ENCODE measurements around the gene HYCC1. TPM values are rescaled to one million over a fixed set of nuclear protein-coding genes. Genes with fewer than 3 reads are reported as not detected.
"Not testable (repeated sequence)": the region's sequence is repeated elsewhere in the genome, so short reads cannot be mapped to it uniquely, and the experiment has no call there.

The HYCC1 gene
- total and polyA plus RNA-seq, 2 experiments from 2014 or later: 55.6 to 62.9 TPM

DNA sequence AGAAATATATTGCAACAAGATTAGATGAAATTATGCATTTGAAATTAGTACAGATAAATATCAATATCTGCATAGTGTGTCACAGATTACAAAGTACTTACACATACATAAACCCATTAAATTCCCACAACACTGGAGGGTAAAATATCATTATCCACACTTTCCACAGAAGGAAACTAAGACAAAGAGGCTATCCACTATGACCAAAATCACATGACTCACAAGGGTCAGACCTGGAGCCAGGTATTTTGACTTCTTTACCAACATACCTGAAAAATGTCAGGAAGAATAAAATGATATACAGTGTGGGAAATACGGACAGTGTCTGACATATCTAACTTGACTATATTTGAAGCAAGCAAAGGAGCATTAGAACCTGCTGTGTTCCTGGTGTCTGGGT, 34.1 kb downstream of the HYCC1 start:
- no peaks in the 10 kb centered on the region for H3K27me3 ChIP-seq (replicated peaks; ENCODE audit: insufficient read depth)
- peak; percentile 47 for DNase-seq
- peak overlapping the region; percentile 88 for H3K27ac ChIP-seq
- peak overlapping the region; percentile 16 for H3K4me3 ChIP-seq
- H3K9ac ChIP-seq: peak overlapping the region; percentile 64
- H3K36me3 ChIP-seq (ENCODE audit: low read depth): peaks cover 20% of the 10 kb centered on the region; the same call in 1 of the 2 replicates
- TF ChIP-seq EZH2 (IDR thresholded peaks at IDR 0.05; ENCODE audit: insufficient read depth, poor library complexity, severe bottlenecking) (no peak), EZH2phosphoT487 (IDR thresholded peaks at IDR 0.05; ENCODE audit: insufficient read depth, low read depth) (no peak)
- H3F3A ChIP-seq (ENCODE audit: insufficient read depth): peaks cover 33% of the 10 kb centered on the region
- H3K9me3 ChIP-seq (ENCODE audit: low read depth): no peaks in the 10 kb centered on the region
- peak overlapping the region; percentile 56 for H3K4me2 ChIP-seq (ENCODE audit: unreplicated experiment)
- peaks cover 40% of the 10 kb centered on the region for H3K4me1 ChIP-seq (ENCODE audit: insufficient read depth)
- 72 to 82% methylated on average over 1 of the region's 1 CpG for WGBS, 2 experiments (ENCODE audit: low coverage in 1 of 2, low lambda C conversion rate in 2 of 2, missing lambda C conversion rate in 2 of 2)
- H4K20me1 ChIP-seq (ENCODE audit: insufficient read depth): no peaks in the 10 kb centered on the region; the same call in 1 of the 2 replicates
- no peaks in the 10 kb centered on the region for H3K9me2 ChIP-seq (ENCODE audit: insufficient read depth)
- H2AFZ ChIP-seq: no peak overlapping the region
- in situ Hi-C loops (cut with MboI): no loop called here
- H3K79me2 ChIP-seq (ENCODE audit: insufficient read depth): peaks cover 64% of the 10 kb centered on the region

- no peak for DNase-seq
- 97 to 100% methylated on average over 2 of the region's 2 CpGs for WGBS, 2 experiments (ENCODE audit: low coverage in 1 of 2, low lambda C conversion rate in 2 of 2, missing lambda C conversion rate in 2 of 2)
Observed at GRCh38 chr7:22979251-22979650, 34.7 kb downstream of the HYCC1 start.

GRCh38 chr7:22974636-22975035, 39.3 kb downstream of the HYCC1 start:
- Histone ChIP-seq H3K36me3 (ENCODE audit: low read depth) (peaks cover 45% of the 10 kb centered on the region), H3K4me1 (ENCODE audit: insufficient read depth) (peaks cover 11% of the 10 kb centered on the region), H3K79me2 (ENCODE audit: insufficient read depth) (peaks cover 29% of the 10 kb centered on the region), H3F3A (ENCODE audit: insufficient read depth) (peaks cover 11% of the 10 kb centered on the region)
- H3K27ac ChIP-seq; H3K9me2 ChIP-seq (ENCODE audit: insufficient read depth); in situ Hi-C loops (cut with MboI); H3K27me3 ChIP-seq (replicated peaks; ENCODE audit: insufficient read depth); H3K9me3 ChIP-seq (ENCODE audit: low read depth); H4K20me1 ChIP-seq (ENCODE audit: insufficient read depth); H2AFZ ChIP-seq; H3K9ac ChIP-seq; H3K4me2 ChIP-seq (ENCODE audit: unreplicated experiment); H3K4me3 ChIP-seq; DNase-seq: not testable (repeated sequence)
- 94 to 98% methylated on average over 3 of the region's 3 CpGs for WGBS, 2 experiments (ENCODE audit: low coverage in 1 of 2, low lambda C conversion rate in 2 of 2, missing lambda C conversion rate in 2 of 2)

More at GRCh38 chr7:22979251-22979650, 34.7 kb downstream of the HYCC1 start:
- no peaks in the 10 kb centered on the region for H3K9me2 ChIP-seq (ENCODE audit: insufficient read depth)
- no peaks in the 10 kb centered on the region for H3K9me3 ChIP-seq (ENCODE audit: low read depth)
- no peaks in the 10 kb centered on the region for H3K27me3 ChIP-seq (replicated peaks; ENCODE audit: insufficient read depth)
- TF ChIP-seq EZH2phosphoT487 (IDR thresholded peaks at IDR 0.05; ENCODE audit: insufficient read depth, low read depth) (no peak), EZH2 (IDR thresholded peaks at IDR 0.05; ENCODE audit: insufficient read depth, poor library complexity, severe bottlenecking) (no peak)
- H3K4me1 ChIP-seq (ENCODE audit: insufficient read depth): peaks cover 40% of the 10 kb centered on the region
- in situ Hi-C loops (cut with MboI): no loop called here
- peaks cover 26% of the 10 kb centered on the region; the same call in 1 of the 2 replicates for H3K36me3 ChIP-seq (ENCODE audit: low read depth)
- H3K4me2 ChIP-seq (ENCODE audit: unreplicated experiment): peak overlapping the region; percentile 56
- peaks cover 33% of the 10 kb centered on the region for H3F3A ChIP-seq (ENCODE audit: insufficient read depth)
- H4K20me1 ChIP-seq (ENCODE audit: insufficient read depth): no peaks in the 10 kb centered on the region; the same call in 1 of the 2 replicates
- peak overlapping the region; percentile 88 for H3K27ac ChIP-seq
- no peak overlapping the region for H3K9ac ChIP-seq
- H2AFZ ChIP-seq: no peak overlapping the region
- no peak overlapping the region for H3K4me3 ChIP-seq
- H3K79me2 ChIP-seq (ENCODE audit: insufficient read depth): peaks cover 58% of the 10 kb centered on the region

- no peak overlapping the region for H2AFZ ChIP-seq
- 0 out of 2 replicates have a peak, but pooled peaks cover 5% of the 10 kb centered on the region for H3K79me2 ChIP-seq (ENCODE audit: insufficient read depth)
- no peaks in the 10 kb centered on the region for H3K9me3 ChIP-seq (ENCODE audit: low read depth)
- H3K4me3 ChIP-seq: no peak overlapping the region
- H3K4me1 ChIP-seq (ENCODE audit: insufficient read depth): no peaks in the 10 kb centered on the region; the same call in 1 of the 2 replicates
- no peak overlapping the region for H3K4me2 ChIP-seq (ENCODE audit: unreplicated experiment)
- H3K9me2 ChIP-seq (ENCODE audit: insufficient read depth): no peaks in the 10 kb centered on the region
- no peak overlapping the region for H3K27ac ChIP-seq
- H3K9ac ChIP-seq: no peak overlapping the region
- H3K27me3 ChIP-seq (replicated peaks; ENCODE audit: insufficient read depth): no peaks in the 10 kb centered on the region
- in situ Hi-C loops (cut with MboI): no loop called here
- TF ChIP-seq EZH2phosphoT487 (IDR thresholded peaks at IDR 0.05; ENCODE audit: insufficient read depth, low read depth) (no peak), EZH2 (IDR thresholded peaks at IDR 0.05; ENCODE audit: insufficient read depth, poor library complexity, severe bottlenecking) (no peak)
- peaks cover 45% of the 10 kb centered on the region for H3K36me3 ChIP-seq (ENCODE audit: low read depth)
- 88 to 94% methylated on average over 2 of the region's 2 CpGs for WGBS, 2 experiments (ENCODE audit: low coverage in 1 of 2, low lambda C conversion rate in 2 of 2, missing lambda C conversion rate in 2 of 2)
- no peaks in the 10 kb centered on the region for H4K20me1 ChIP-seq (ENCODE audit: insufficient read depth)
- DNase-seq: no peak
- H3F3A ChIP-seq (ENCODE audit: insufficient read depth): no peaks in the 10 kb centered on the region
Observed at GRCh38 chr7:22972207-22972606, 41.7 kb downstream of the HYCC1 start.

- peaks cover 17% of the 10 kb centered on the region for H3K36me3 ChIP-seq (ENCODE audit: low read depth)
- no peaks in the 10 kb centered on the region for H4K20me1 ChIP-seq (ENCODE audit: insufficient read depth)
- H2AFZ ChIP-seq: no peak overlapping the region
- in situ Hi-C loops (cut with MboI): no loop called here
- H3K4me2 ChIP-seq (ENCODE audit: unreplicated experiment): no peak overlapping the region
- H3K9me3 ChIP-seq (ENCODE audit: low read depth): no peaks in the 10 kb centered on the region
- no peak overlapping the region for H3K27ac ChIP-seq
- no peak overlapping the region for H3K9ac ChIP-seq
- H3K4me3 ChIP-seq: no peak overlapping the region
- no peaks in the 10 kb centered on the region for H3F3A ChIP-seq (ENCODE audit: insufficient read depth)
- no peaks in the 10 kb centered on the region for H3K9me2 ChIP-seq (ENCODE audit: insufficient read depth)
- H3K4me1 ChIP-seq (ENCODE audit: insufficient read depth): no peaks in the 10 kb centered on the region
- H3K79me2 ChIP-seq (ENCODE audit: insufficient read depth): no peaks in the 10 kb centered on the region
- no peak for DNase-seq
- 73 to 78% methylated on average over 3 of the region's 3 CpGs for WGBS, 2 experiments (ENCODE audit: low coverage in 1 of 2, low lambda C conversion rate in 2 of 2, missing lambda C conversion rate in 2 of 2)
- H3K27me3 ChIP-seq (replicated peaks; ENCODE audit: insufficient read depth): no peaks in the 10 kb centered on the region
- TF ChIP-seq EZH2phosphoT487 (IDR thresholded peaks at IDR 0.05; ENCODE audit: insufficient read depth, low read depth): no peak
- no peak for TF ChIP-seq EZH2 (IDR thresholded peaks at IDR 0.05; ENCODE audit: insufficient read depth, poor library complexity, severe bottlenecking)
Observed at GRCh38 chr7:22969010-22969431, 44.9 kb downstream of the HYCC1 start.

Other genes starting within 250 kb of the HYCC1 start
- 84.1 and 132 TPM in 2 replicates for gene TOMM7, start 191.3 kb downstream of the HYCC1 start, total RNA-seq (2014; rRNA removed; shearing (Covaris generic))
- gene TOMM7, start 191.3 kb downstream of the HYCC1 start, polyA plus RNA-seq (2016; fragmentation: Nextera tagmentation; extraction: Ambion mirVana): 376 and 408 TPM in 2 replicates
- 34.9 and 57.7 TPM in 2 replicates for gene KLHL7, start 91.7 kb upstream of the HYCC1 start, total RNA-seq (2014; rRNA removed; shearing (Covaris generic))
- 33.9 and 39.6 TPM in 2 replicates for gene KLHL7, start 91.7 kb upstream of the HYCC1 start, polyA plus RNA-seq (2016; fragmentation: Nextera tagmentation; extraction: Ambion mirVana)
- 34.2 and 61.3 TPM in 2 replicates for gene NUP42, start 167.9 kb upstream of the HYCC1 start, total RNA-seq (2014; rRNA removed; shearing (Covaris generic))
- gene NUP42, start 167.9 kb upstream of the HYCC1 start, polyA plus RNA-seq (2016; fragmentation: Nextera tagmentation; extraction: Ambion mirVana): 27.1 and 28.5 TPM in 2 replicates
- gene GPNMB, start 232.6 kb upstream of the HYCC1 start, total RNA-seq (2014; rRNA removed; shearing (Covaris generic)): 38.2 and 48.8 TPM in 2 replicates
- gene GPNMB, start 232.6 kb upstream of the HYCC1 start, polyA plus RNA-seq (2016; fragmentation: Nextera tagmentation; extraction: Ambion mirVana): 42.5 and 43.2 TPM in 2 replicates

Measured in GM23248 (cell line).